Mesenchymal stem cell (in vitro differentiated cells and primary cell): ENCODE measurements around the gene DCTD.

Experiments
- DNase-seq: peaks from one replicate; pipeline ENCODE4 v3.0.0-alpha.2; 2013
- H2AFZ ChIP-seq: one replicate; pipeline ENCODE4 v1.6.1; 2013; ENCODE audit warnings: low read depth, mild to moderate bottlenecking, control low read depth, inconsistent platforms, low read length, moderate library complexity
- H2AK5ac ChIP-seq: 2 replicates; pipeline ENCODE4 v1.6.1; 2013; ENCODE audit warnings: low read length, moderate library complexity, mild to moderate bottlenecking, inconsistent platforms; ENCODE audit not compliant: severe bottlenecking
- H2BK120ac ChIP-seq: one replicate; pipeline ENCODE4 v1.6.1; 2013; ENCODE audit warnings: low read depth, mild to moderate bottlenecking, inconsistent platforms, low read length, moderate library complexity
- H2BK12ac ChIP-seq, 2 experiments: one replicate each; pipeline ENCODE4 v1.6.1; 2013; ENCODE audit warnings: inconsistent platforms in 2 of 2, low read length in 2 of 2, mild to moderate bottlenecking in 2 of 2, moderate library complexity in 2 of 2, control low read depth in 1 of 2
- H2BK15ac ChIP-seq: one replicate; pipeline ENCODE4 v1.6.1; 2013; ENCODE audit warnings: mild to moderate bottlenecking, low read depth, inconsistent platforms; ENCODE audit not compliant: poor library complexity, severe bottlenecking
- H2BK5ac ChIP-seq: 2 replicates; pipeline ENCODE4 v1.6.1; 2013; ENCODE audit warnings: low read depth, mild to moderate bottlenecking, low read length, control low read depth, inconsistent platforms; ENCODE audit not compliant: poor library complexity, severe bottlenecking
- H3K14ac ChIP-seq, 2 experiments: one replicate each; pipeline ENCODE4 v1.6.1; 2013; ENCODE audit warnings: inconsistent platforms in 2 of 2, low read length in 2 of 2, control low read depth in 1 of 2, mild to moderate bottlenecking in 1 of 2, moderate library complexity in 1 of 2
- H3K18ac ChIP-seq, 2 experiments: one replicate each; pipeline ENCODE4 v1.6.1; 2013; ENCODE audit warnings: inconsistent platforms in 2 of 2, low read length in 2 of 2, control low read depth in 1 of 2, low read depth in 1 of 2, mild to moderate bottlenecking in 1 of 2
- H3K23ac ChIP-seq, 2 experiments: one replicate each; pipeline ENCODE4 v1.6.1; 2013; ENCODE audit warnings: inconsistent platforms in 2 of 2, low read length in 2 of 2, mild to moderate bottlenecking in 2 of 2, moderate library complexity in 2 of 2, control low read depth in 1 of 2
- H3K27ac ChIP-seq: 2 replicates; pipeline ENCODE4 v1.5.1; 2013; ENCODE audit warnings: mild to moderate bottlenecking, moderate library complexity, low read length, control low read depth, inconsistent platforms; ENCODE audit not compliant: poor library complexity, severe bottlenecking
- H3K27me3 ChIP-seq, 2 experiments: 2 replicates each; pipeline versions ENCODE4 v1.6.1 to v1.7.0; 2013; ENCODE audit warnings: low read length in 2 of 2, mild to moderate bottlenecking in 2 of 2, moderate library complexity in 2 of 2, control low read depth in 1 of 2, inconsistent platforms in 1 of 2; ENCODE audit not compliant: control insufficient read depth in 1 of 2, insufficient read depth in 1 of 2
- H3K36me3 ChIP-seq, 2 experiments: 2 replicates each; pipeline versions ENCODE4 v1.6.1 to v1.7.0; 2013; ENCODE audit warnings: low read length in 2 of 2, control low read depth in 1 of 2, inconsistent platforms in 1 of 2, low read depth in 1 of 2, mild to moderate bottlenecking in 1 of 2; ENCODE audit not compliant: insufficient read depth in 2 of 2, control insufficient read depth in 1 of 2
- H3K4ac ChIP-seq, 2 experiments: one replicate each; pipeline ENCODE4 v1.6.1; 2013; ENCODE audit warnings: inconsistent platforms in 2 of 2, low read length in 2 of 2, mild to moderate bottlenecking in 2 of 2, moderate library complexity in 2 of 2, control low read depth in 1 of 2, low read depth in 1 of 2
- H3K4me1 ChIP-seq: 2 replicates; pipeline ENCODE4 v1.6.1; 2013; ENCODE audit warnings: low read depth, low read length, control low read depth; ENCODE audit not compliant: control insufficient read depth, insufficient read depth
- H3K4me2 ChIP-seq: 2 replicates; pipeline ENCODE4 v1.6.1; 2013; ENCODE audit warnings: low read length, mild to moderate bottlenecking, inconsistent platforms; ENCODE audit not compliant: poor library complexity, severe bottlenecking
- H3K4me3 ChIP-seq, 2 experiments: 2 replicates each; pipeline versions ENCODE4 v1.5.1 to v1.7.0; 2013; ENCODE audit warnings: low read length in 2 of 2, mild to moderate bottlenecking in 2 of 2, control low read depth in 1 of 2, low read depth in 1 of 2; ENCODE audit not compliant: insufficient read depth in 1 of 2
- H3K79me1 ChIP-seq: replicated peaks from 2 replicates; pipeline ENCODE4 v1.6.1; 2013; ENCODE audit warnings: mild to moderate bottlenecking, control low read depth, low read length, inconsistent platforms; ENCODE audit not compliant: poor library complexity, severe bottlenecking
- H3K9ac ChIP-seq: 2 replicates; pipeline ENCODE4 v1.7.0; 2013; ENCODE audit warnings: mild to moderate bottlenecking, low read length, moderate library complexity
- H3K9me3 ChIP-seq: 2 replicates; pipeline ENCODE4 v1.7.0; 2013; ENCODE audit warnings: mild to moderate bottlenecking, low read length; ENCODE audit not compliant: control insufficient read depth
- H4K8ac ChIP-seq: one replicate; pipeline ENCODE4 v1.6.1; 2013; ENCODE audit warnings: inconsistent platforms, mild to moderate bottlenecking, low read length, moderate library complexity
- H4K91ac ChIP-seq: one replicate; pipeline ENCODE4 v1.6.1; 2013; ENCODE audit warnings: mild to moderate bottlenecking, low read length, inconsistent platforms
- WGBS: methylation state at CpG from one replicate; pipeline ENCODE4 v1.1.7; 2013; ENCODE audit warnings: mixed read lengths; 5-methylcytosine and 5-hydroxymethylcytosine counted together

Gene DCTD

DNA sequence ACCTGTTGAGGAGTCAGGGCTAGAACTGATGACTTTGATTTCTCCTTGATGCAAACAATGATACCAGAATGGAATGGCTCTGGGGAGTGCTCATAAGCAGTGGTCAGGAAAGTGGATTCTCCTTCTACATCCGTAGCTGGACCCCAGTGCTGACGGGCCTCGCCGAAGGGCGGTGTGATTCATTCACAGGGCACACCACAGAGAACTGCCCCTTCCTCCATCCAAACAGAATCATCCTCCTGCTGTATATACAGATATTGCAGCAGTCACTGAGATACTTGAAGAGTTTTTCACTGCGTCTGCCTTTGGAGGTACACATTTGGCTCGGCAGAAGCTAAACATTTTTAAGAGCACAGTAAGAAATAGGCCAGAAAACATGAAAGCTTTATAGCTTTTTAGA lies 7.3 kb upstream of the DCTD start:
- Histone ChIP-seq H4K91ac (no peak overlapping the region), H3K4ac (no peak overlapping the region), H3K18ac (no peak overlapping the region), H2BK120ac (no peak overlapping the region), H3K14ac (no peak overlapping the region), H3K23ac (no peak overlapping the region), H2AFZ (no peak overlapping the region), H3K36me3 (no peaks in the 10 kb centered on the region), H2BK12ac (no peak overlapping the region), H3K79me1 (no peaks in the 10 kb centered on the region), H3K4me2 (no peak overlapping the region), H3K4me3 (no peak overlapping the region), H4K8ac (no peak overlapping the region), H3K27me3 (peaks cover 0 to 8% of the 10 kb centered on the region in 2 experiments), H2BK15ac (no peak overlapping the region), H3K9ac (no peak overlapping the region), H2BK5ac (no peak overlapping the region), H3K27ac (no peak overlapping the region), H3K9me3 (no peaks in the 10 kb centered on the region), H3K4me1 (peaks cover 6% of the 10 kb centered on the region), H2AK5ac (peak overlapping the region; percentile 72)
- WGBS, result 52% methylated on average over 7 of the region's 7 CpGs
- DNase-seq, result peak; percentile 60

DNA sequence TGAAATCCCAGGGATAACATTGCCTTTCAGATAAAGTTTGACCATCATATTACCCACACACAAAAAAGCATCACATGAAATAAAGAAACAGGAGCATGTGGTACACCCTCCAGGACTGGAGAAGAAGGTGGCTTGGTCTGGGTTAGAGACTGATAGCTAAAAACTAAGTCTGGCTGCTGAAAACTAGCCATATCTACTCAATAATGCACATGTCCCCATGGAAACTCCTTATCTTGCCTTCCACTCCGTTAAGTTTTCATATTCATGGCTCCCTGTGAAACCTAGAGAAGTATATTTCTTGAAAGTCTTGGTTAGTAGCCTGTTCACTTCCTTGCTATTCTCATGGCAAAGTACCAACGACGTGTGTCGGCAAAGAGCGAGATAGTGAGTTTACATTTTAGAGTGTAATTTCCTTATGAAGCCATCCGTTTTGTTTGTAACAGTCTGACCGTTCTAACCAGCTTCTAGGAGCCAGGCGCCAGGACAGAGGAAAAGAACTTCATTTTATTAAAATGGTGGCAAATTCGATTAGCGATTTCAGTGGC lies 6.7 kb upstream of the DCTD start:
- Histone ChIP-seq H2BK120ac (no peak overlapping the region), H2AFZ (no peak overlapping the region), H3K4me3 (no peak overlapping the region), H3K4ac (no peak overlapping the region), H4K91ac (no peak overlapping the region), H2AK5ac (no peak overlapping the region), H3K14ac (no peak overlapping the region), H3K27me3 (peaks cover 0 to 8% of the 10 kb centered on the region in 2 experiments), H3K36me3 (no peaks in the 10 kb centered on the region), H3K27ac (no peak overlapping the region), H3K23ac (no peak overlapping the region), H4K8ac (no peak overlapping the region), H3K4me1 (peaks cover 5% of the 10 kb centered on the region), H3K9ac (no peak overlapping the region), H3K79me1 (no peaks in the 10 kb centered on the region), H3K4me2 (no peak overlapping the region), H3K18ac (no peak overlapping the region), H3K9me3 (no peaks in the 10 kb centered on the region), H2BK12ac (no peak overlapping the region), H2BK15ac (no peak overlapping the region), H2BK5ac (no peak overlapping the region)
- DNase-seq, result no peak
- whole genome bisulfite sequencing, result 92% methylated on average over 8 of the region's 10 CpGs

DNA sequence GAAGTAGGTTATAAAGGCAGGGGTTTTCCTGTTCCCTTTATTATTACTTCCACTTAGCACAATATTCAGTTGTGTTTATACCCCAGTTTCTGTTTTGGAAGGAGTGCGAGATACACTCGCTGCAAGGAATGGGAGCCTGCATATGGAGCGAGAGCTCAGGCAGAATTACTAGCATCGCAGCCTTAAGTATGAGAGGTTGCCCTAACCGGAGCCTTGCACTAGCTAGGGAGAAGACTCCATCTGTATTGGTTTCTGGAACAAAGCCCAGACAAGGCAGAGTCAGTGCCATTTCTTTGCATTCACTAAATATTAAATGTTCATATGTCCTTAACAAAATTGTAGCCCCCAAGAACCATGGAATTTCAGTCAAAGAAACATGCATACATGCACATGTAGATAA lies 6.2 kb upstream of the DCTD start:
- 94% methylated on average over 5 of the region's 5 CpGs for WGBS
- no peak overlapping the region for H2BK120ac ChIP-seq

DNA sequence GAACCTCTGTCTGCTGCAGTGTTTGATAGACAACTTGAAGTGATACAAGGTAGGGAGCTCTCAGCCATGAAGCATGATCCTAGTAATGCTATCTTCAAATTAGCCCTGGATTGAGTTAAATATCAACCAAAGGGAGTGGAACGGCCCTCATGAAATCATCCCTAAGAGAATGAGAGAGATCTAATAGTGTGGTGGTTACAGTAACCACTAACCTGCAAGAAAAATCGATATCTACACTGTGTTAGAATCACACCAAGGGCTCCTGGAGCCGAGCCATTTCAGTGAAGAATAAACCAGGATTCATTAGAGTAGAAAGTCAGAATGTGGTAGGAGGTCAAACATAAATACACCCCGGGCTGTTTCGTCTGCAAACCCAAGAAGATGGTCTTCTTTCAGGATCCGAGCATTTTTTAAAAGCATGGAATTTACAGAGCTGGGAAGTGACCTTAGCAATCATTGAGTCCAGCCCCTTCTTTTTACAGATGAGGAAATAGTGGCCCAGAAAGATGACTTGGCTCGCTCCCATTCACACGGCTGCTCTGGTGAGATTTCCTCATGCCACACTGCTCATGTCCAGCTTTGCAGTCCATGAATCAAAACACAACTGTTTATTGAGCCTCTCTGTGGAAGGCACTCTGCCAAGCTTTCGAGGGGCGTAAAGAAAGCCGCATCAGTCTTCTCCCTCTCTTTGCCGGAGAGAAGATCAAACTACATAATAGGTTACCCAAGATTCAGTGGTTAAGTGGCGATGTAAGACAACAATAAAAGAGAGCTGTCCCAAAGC lies 5.5 kb upstream of the DCTD start:
- Histone ChIP-seq H3K27ac (peak overlapping the region; percentile 64), H4K91ac (no peak overlapping the region), H3K9ac (no peak overlapping the region), H3K4me3 (no peak overlapping the region), H2BK15ac (no peak overlapping the region), H4K8ac (no peak overlapping the region), H3K4ac (no peak overlapping the region), H3K14ac (no peak overlapping the region), H2AFZ (no peak overlapping the region), H3K18ac (no peak overlapping the region), H2BK5ac (no peak overlapping the region), H3K9me3 (no peaks in the 10 kb centered on the region), H3K4me1 (peaks cover 5% of the 10 kb centered on the region), H3K36me3 (no peaks in the 10 kb centered on the region), H3K23ac (no peak overlapping the region), H3K27me3 (peaks cover 0 to 8% of the 10 kb centered on the region in 2 experiments), H3K4me2 (peak overlapping the region; percentile 13), H2BK12ac (no peak overlapping the region), H3K79me1 (no peaks in the 10 kb centered on the region), H2AK5ac (no peak overlapping the region), H2BK120ac (no peak overlapping the region)
- peak; percentile 15 for DNase-seq
- 93% methylated on average over 11 of the region's 13 CpGs for WGBS

More for the DNA sequence above, 6.2 kb upstream of the DCTD start:
- H3K14ac ChIP-seq, result no peak overlapping the region
- H3K27ac ChIP-seq, result no peak overlapping the region
- H4K8ac ChIP-seq, result no peak overlapping the region
- H3K18ac ChIP-seq, result no peak overlapping the region
- H3K4me2 ChIP-seq, result no peak overlapping the region
- H3K4me1 ChIP-seq, result peaks cover 5% of the 10 kb centered on the region
- H2AK5ac ChIP-seq, result no peak overlapping the region
- no peak overlapping the region for H3K4me3 ChIP-seq
- H3K36me3 ChIP-seq, result no peaks in the 10 kb centered on the region
- no peak overlapping the region for H2BK12ac ChIP-seq
- H2BK15ac ChIP-seq, result no peak overlapping the region
- H3K9ac ChIP-seq, result no peak overlapping the region
- no peak overlapping the region for H4K91ac ChIP-seq
- no peak overlapping the region for H2BK5ac ChIP-seq
- H3K9me3 ChIP-seq, result no peaks in the 10 kb centered on the region
- no peak overlapping the region for H2AFZ ChIP-seq
- no peak for DNase-seq
- H3K23ac ChIP-seq, result no peak overlapping the region
- no peak overlapping the region for H3K4ac ChIP-seq
- no peaks in the 10 kb centered on the region for H3K79me1 ChIP-seq
- H3K27me3 ChIP-seq, result peaks cover 0 to 8% of the 10 kb centered on the region in 2 experiments
